ENCODE measurements around the gene ACOT6.
"Not testable (repeated sequence)": the region's sequence is repeated elsewhere in the genome, so short reads cannot be mapped to it uniquely, and the experiment has no call there.

The ACOT6 gene, protein sequence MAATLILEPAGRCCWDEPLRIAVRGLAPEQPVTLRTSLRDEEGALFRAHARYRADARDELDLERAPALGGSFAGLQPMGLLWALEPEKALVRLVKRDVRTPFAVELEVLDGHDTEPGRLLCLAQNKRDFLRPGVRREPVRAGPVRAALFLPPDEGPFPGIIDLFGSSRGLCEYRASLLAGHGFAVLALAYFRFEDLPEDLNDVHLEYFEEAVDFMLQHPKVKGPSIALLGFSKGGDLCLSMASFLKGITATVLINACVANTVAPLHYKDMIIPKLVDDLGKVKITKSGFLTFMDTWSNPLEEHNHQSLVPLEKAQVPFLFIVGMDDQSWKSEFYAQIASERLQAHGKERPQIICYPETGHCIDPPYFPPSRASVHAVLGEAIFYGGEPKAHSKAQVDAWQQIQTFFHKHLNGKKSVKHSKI

DNA sequence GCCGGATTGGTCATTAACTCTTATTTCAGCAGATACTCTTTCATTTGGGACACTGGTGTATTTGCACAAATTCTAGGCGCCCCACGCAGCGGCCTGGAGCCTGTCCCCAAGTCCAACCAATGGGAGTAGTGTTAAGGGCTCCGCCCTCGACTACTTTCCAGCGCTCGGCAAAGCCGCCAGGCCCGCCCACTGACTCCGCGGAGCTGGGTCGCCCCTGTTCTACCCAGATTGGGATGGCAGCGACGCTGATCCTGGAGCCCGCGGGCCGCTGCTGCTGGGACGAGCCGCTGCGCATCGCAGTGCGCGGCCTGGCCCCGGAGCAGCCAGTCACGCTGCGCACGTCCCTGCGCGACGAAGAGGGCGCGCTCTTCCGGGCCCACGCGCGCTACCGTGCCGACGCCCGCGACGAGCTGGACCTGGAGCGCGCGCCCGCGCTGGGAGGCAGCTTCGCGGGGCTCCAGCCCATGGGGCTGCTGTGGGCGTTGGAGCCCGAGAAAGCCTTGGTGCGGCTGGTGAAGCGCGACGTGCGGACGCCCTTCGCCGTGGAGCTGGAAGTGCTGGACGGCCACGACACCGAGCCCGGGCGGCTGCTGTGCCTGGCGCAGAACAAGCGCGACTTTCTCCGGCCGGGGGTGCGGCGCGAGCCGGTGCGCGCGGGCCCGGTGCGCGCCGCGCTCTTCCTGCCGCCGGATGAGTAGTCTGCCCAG is at the start of gene ACOT6:
TSS of gene ACOT6 (plus strand) at position 179 of the 707 bp plus-strand sequence. CDS start at position 234, 55 bp downstream.
- DNase-seq, result peak; percentile 88

DNA sequence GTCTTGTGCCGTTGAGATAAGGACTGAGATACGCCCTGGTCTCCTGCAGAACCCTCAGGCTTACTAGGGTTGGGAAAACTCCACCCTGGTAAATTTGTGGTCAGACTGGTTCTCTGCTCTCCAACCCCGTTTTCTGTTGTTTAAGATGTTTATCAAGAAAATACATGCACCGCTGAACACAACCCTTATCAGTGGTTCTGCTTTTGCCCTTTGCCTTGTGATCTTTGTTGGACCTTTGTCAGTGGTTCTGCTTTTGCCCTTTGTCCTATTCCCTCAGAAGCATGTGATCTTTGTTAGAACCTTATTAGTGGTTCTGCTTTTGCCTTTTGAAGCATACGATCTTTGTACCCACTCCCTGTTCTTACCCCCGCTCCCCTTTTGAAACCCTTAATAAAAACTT is 49.6 kb upstream of the ACOT6 start:
- not testable (repeated sequence) for DNase-seq

DNA sequence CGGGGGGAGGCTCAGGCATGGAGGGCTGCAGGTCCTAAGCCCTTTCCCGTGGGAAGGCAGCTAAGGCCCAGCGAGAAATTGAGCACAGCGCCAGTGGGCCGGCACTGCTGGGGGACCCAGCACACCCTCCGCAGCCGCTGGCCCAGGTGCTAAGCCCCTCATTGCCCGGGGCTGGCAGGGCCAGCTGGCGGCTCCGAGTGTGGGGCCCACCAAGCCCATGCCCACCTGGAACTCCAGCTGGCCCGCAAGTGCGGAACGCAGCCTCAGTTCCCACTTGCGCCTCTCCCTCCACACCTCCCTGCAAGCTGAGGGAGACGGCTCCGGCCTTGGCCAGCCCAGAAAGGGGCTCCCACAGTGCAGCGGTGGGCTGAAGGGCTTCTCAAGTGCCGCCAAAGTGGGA is 45.9 kb upstream of the ACOT6 start:
- DNase-seq, result not testable (repeated sequence)

DNA sequence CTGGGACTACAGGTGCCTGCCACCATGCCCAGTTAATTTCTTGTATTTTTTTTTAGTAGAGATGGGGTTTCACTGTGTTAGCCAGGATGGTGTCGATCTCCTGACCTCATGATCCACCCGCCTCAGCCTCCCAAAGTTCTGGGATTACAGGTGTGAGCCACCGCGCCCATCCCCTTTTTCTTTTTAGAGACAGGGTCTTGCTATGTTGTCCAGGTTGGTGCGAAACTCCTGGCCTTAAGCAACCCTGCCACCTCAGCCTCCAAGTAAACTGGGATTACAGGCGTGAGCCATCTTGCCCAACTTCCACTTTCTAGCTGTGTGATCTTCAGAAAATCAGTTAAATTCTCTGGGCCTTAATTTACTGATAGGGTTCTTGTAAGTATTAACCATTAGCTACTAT is 45.4 kb upstream of the ACOT6 start:
- not testable (repeated sequence) for DNase-seq

DNA sequence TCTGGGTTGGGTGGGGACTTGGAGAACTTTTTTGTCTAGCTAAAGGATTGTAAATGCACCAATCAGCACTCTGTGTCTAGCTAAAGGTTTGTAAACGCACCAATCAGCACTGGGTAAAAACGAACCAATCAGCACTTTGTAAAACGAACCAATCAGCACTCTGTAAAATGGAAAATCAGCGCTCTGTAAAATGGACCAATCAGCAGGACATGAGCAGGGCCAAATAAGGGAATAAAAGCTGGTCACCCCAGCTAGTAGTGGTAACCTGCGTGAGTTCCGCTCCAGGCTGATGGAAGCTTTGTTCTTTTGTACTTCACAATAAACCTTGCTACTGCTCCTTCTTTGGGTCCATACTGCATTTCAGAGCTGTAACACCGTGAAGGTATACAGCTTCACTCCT is 45.0 kb upstream of the ACOT6 start:
- DNase-seq, result no peak

GRCh38 chr14:73567951-73568885 is 44.1 kb upstream of the ACOT6 start:
- DNase-seq, result peak; percentile 10

DNA sequence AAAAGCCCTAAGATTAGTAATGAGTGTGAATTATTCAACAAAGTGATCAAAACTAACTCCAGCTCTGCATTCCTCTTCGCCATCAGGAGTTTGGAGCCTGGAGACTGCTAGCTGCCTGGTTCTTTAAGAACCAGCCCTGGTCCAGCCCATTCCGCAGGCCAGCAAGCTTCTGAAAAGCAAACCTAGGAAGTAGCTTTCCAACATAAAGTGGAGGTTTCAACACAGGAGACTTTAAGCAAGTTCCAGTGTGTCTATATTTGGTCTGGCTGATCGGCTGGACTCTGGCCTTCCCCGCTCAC is 43.5 kb upstream of the ACOT6 start:
- not testable (repeated sequence) for DNase-seq

- peak; percentile 86 for DNase-seq
Measured at GRCh38 chr14:73569185-73569958, 42.9 kb upstream of the ACOT6 start, which contains the start of gene ACOT2. TSS of gene ACOT2 (plus strand) at chr14:73569213. CDS start at chr14:73569241, 28 bp downstream.

DNA sequence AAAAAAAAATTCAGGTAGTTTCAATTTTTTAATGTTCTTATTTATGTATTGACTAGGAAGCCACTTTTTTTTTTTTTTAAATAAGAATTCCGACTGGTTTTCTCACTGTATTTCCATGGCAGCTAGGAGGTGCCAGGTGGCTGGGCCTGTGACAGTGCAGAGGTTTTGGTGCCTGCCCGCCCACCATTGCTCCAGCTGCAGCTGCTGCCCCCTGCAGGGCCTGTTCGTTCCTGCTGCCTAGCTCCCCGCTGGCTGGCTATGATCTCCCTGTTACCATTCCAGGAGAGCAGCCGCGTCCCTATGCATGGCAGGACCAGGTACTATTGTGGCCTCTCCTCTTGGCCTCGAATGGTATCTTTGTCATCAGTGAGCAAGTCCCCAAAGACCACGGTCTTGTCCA is 41.4 kb upstream of the ACOT6 start:
- DNase-seq, result peak; percentile 10

DNA sequence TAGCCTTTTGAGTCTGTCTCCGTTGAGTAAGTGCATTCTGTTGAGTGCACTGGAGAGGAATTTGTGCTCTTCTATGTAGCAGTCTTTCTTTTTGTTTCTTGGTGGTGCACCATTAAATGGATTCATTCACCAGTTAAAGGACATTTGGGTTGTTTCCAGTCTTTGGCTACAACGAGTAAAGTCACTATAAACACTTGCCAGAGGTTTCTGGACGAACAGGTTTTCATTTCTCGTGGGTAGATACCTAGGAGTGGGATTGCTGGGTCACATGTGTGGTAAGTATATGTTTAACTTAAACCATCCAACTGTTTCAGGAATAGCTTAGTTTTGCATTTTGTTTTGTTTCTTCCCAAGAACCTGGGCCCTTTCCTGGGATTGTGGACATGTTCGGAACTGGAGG is 39.3 kb upstream of the ACOT6 start:
- DNase-seq, result not testable (repeated sequence)

GRCh38 chr14:73573740-73574139 is 38.6 kb upstream of the ACOT6 start:
- DNase-seq, result not testable (repeated sequence)

DNA sequence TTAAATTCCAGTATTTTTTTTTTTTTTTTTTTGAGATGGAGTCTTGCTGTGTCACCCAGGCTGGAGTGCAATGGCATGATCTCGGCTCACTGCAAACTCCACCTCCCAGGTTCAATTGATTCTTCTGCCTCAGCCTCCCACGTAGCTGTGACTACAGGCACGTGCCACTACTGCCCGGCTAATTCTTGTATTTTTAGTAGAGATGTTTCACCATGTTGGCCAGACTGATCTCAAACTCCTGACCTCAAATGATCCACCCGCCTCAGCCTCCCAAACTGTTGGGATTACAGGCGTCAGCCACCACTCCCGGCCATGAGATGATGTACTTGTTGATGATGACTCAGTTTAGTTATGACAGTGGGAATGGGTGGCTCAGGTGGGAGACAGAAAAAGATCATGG is 38.1 kb upstream of the ACOT6 start:
- DNase-seq, result not testable (repeated sequence)

GRCh38 chr14:73576391-73576790 is 35.9 kb upstream of the ACOT6 start:
- no peak for DNase-seq

GRCh38 chr14:73577214-73577613 is 35.1 kb upstream of the ACOT6 start:
- DNase-seq, result not testable (repeated sequence)

DNA sequence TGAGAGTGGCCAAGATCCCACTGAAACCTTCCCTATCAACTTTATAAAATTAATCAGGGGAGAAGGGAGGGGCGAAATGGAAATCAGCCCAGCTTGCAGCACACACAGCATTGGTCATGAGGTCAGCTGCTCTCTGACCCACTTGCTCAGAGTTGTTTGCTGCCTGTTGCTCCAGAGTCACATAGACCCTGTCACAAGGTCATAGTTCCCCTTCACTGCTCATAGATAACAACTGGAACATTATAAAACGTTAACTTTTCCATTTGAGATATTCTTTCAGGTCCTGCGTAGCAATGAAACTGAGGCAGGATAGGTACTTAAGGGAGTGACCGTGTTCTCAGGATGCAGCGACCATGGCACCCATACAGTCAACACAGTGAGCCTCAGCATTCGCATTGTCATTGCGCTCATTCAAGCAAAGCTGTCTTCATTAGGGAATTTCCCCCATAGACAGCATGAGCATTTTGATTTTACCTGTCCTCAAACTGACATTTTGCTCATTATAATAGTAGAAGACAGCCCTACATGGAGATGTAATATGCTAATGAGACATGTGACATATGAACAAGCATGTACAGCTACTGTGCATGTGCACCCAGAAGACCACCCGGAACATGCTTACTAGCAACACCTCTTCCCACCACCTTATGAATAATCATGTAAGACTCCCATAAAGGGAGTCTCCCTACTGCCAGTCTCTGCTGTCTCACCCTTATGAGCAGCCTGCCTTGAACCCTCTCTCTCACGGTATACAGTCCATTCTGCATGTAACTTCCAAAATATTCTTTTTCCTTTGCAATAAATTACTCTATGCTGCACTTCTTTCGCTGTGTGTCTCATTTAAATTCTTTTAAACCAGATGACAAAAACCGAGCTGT is 30.0 kb upstream of the ACOT6 start:
- DNase-seq, result not testable (repeated sequence)

- no peak for DNase-seq
Measured at GRCh38 chr14:73588695-73589094, 23.6 kb upstream of the ACOT6 start.

GRCh38 chr14:73589116-73589515 is 23.2 kb upstream of the ACOT6 start:
- DNase-seq, result no peak

GRCh38 chr14:73590673-73591004 is 21.7 kb upstream of the ACOT6 start:
- not testable (repeated sequence) for DNase-seq

DNA sequence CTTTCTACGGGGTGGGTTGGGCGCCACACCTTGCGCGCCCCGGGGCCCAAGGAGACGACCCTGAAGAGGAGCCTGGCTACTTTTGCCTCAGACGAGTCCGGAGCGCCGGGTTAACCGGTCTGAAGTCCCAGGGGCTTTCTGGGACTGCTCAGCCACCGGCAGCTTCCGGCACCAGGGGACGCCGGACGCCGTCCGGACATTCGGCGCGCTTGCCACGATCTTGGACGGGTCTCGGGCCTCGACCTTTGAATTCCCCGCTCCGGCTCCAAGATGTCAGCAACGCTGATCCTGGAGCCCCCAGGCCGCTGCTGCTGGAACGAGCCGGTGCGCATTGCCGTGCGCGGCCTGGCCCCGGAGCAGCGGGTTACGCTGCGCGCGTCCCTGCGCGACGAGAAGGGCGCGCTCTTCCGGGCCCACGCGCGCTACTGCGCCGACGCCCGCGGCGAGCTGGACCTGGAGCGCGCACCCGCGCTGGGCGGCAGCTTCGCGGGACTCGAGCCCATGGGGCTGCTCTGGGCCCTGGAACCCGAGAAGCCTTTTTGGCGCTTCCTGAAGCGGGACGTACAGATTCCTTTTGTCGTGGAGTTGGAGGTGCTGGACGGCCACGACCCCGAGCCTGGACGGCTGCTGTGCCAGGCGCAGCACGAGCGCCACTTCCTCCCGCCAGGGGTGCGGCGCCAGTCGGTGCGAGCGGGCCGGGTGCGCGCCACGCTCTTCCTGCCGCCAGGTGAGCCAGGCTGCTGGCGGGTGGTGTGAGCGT is 20.4 kb upstream of the ACOT6 start, which contains the start of gene ACOT4:
TSS of gene ACOT4 (plus strand) at position 184 of the 760 bp plus-strand sequence. CDS start at position 271, 87 bp downstream.
- DNase-seq, result peak; percentile 70

GRCh38 chr14:73594491-73594890 is 17.8 kb upstream of the ACOT6 start:
- DNase-seq, result no peak

Data from eye (tissue), 1 donor.